Spleen (tissue), 7 donors: Measurements from ENCODE around the gene OBSCN.

Source experiments
- POLR2A ChIP-seq, 3 donors: fragments of 450-650 bp; IDR thresholded peaks; one replicate each; pipeline ENCODE4 v1.5.1; 2017; ENCODE audit warnings: antibody characterized with exemption in 3 of 3, mild to moderate bottlenecking in 1 of 3
- POLR2AphosphoS5 ChIP-seq, 3 donors: sonication (generic); formaldehyde crosslinking; IDR thresholded peaks; one replicate each; pipeline ENCODE4 v1.5.1; 2017; ENCODE audit warnings: antibody characterized with exemption in 3 of 3
- TF ChIP-seq, protein P1 (sequence below), 11 experiments: fragments of 200-600 bp in 7 of 11; fragments of 450-650 bp in 4 of 11; sonication (generic) in 4 of 11; IDR thresholded peaks in 8 of 11; conservative IDR thresholded peaks in 3 of 11; 1 replicate in 7 of 11; 2 replicates in 4 of 11; pipeline versions ENCODE4 v1.4.0 to v1.8.0; 2016 to 2021; ENCODE audit warnings: antibody characterized with exemption in 11 of 11, inconsistent platforms in 4 of 11, mild to moderate bottlenecking in 1 of 11
- donor health status: DM: no; HTN: no; CAD: no; lungs with moderate emphysema.
- donor health status: DM: no; HTN: no; CAD: no.
- donor health status: DM: no; HTN: no; CAD: no.

GRCh38 chr1:228306275-228307217, 98.7 kb downstream of the OBSCN start:
- TF ChIP-seq POLR2A (IDR thresholded peaks at IDR 0.05) (no peak), POLR2AphosphoS5 (IDR thresholded peaks at IDR 0.05) (peak in 2 of 3 donors; percentile 22 to 25)
- TF ChIP-seq, protein P1, sequence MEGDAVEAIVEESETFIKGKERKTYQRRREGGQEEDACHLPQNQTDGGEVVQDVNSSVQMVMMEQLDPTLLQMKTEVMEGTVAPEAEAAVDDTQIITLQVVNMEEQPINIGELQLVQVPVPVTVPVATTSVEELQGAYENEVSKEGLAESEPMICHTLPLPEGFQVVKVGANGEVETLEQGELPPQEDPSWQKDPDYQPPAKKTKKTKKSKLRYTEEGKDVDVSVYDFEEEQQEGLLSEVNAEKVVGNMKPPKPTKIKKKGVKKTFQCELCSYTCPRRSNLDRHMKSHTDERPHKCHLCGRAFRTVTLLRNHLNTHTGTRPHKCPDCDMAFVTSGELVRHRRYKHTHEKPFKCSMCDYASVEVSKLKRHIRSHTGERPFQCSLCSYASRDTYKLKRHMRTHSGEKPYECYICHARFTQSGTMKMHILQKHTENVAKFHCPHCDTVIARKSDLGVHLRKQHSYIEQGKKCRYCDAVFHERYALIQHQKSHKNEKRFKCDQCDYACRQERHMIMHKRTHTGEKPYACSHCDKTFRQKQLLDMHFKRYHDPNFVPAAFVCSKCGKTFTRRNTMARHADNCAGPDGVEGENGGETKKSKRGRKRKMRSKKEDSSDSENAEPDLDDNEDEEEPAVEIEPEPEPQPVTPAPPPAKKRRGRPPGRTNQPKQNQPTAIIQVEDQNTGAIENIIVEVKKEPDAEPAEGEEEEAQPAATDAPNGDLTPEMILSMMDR (IDR thresholded peaks at IDR 0.05 in 8 of 11, conservative IDR thresholded peaks at IDR 0.05 in 3 of 11), result no peak
